Brain pericyte (primary cell): ENCODE measurements around the gene PSORS1C2.
"Not testable (repeated sequence)": the region's sequence is repeated elsewhere in the genome, so short reads cannot be mapped to it uniquely, and the experiment has no call there.

ENCODE experiments used
- DNase-seq: peaks from one replicate; pipeline ENCODE4 v3.0.0-alpha.2; 2012; ENCODE audit warnings: low read depth, low spot score

PSORS1C2 gene

DNA sequence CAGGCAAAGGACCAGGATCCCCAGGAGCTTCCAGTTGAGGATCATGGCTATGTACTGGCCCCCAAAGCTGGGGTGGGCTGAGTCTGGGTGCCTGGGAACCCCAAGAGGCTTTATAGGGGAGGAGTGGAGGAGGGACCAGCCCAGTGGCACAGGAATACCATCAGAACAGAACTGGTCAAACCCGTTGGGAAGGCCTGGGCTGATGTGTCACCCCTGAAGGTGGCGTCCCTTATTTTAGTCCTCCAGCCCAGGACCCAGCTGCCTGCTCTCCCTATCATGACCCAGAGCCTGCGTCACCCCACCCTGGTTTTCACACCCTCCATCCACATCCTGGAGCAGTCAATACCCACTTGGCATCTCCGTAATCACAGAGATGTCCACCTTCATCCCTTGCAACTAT is at the start of gene PSORS1C2:
Gene PSORS1C2, minus strand, starts transcription at position 85 of the 400 bp plus-strand sequence. Its CDS starts 40 bp downstream, at position 45.
- no peak for DNase-seq

- DNase-seq, result no peak
Measured at GRCh38 chr6:31187780-31188194, 48.9 kb upstream of the PSORS1C2 start.

DNA sequence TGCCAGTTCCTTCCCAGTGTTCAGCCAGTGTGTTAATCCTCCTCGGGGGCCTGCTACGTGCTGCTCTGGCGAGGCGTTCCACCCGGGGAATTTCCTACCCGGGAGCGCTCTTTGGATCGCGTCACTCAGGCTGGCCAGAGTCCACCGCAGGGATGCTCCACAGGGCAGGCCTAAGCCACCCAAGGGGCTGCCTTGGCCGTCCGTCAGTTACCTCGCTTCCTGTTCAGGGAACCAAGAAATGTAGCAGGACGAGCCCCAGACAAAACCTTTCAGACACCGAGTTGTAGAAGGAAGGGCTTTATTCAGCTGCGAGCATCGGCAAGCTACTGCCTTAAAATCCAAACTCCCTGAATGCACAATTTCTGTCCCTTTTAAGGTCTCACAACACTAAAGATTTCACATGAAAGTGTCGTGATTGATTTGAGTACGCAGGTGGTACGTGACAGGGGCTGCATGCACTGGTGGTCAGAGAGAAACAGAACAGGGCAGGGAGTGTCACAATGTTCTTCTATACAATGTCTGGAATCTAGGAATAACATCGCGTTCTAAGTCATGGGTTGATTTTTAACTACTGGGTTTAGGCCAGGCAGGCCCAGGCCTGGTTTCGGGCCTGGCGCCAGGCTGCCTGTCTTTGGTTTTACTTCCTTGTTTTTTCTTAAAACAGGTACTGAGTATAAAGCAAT is 47.3 kb upstream of the PSORS1C2 start:
- no peak for DNase-seq

DNA sequence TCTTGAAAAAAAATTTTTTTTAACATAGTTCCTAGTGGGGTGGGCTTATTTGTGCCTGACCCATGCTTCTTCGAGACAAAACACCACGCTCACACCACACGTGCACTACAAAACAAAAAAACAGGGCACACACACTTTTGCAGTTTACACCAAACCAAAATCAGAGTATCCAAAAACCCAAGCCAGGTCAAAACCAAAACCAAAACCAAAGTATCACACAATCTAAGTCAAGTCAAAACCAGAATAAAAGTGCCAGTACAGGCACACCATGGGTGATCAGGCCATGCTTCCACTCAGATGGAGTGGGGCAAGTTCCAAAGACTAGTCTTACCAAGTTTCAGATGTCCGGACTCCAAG is 46.8 kb upstream of the PSORS1C2 start:
- DNase-seq, result not testable (repeated sequence)

- DNase-seq, result not testable (repeated sequence)
Measured at GRCh38 chr6:31183859-31184258, 45.0 kb upstream of the PSORS1C2 start.

DNA sequence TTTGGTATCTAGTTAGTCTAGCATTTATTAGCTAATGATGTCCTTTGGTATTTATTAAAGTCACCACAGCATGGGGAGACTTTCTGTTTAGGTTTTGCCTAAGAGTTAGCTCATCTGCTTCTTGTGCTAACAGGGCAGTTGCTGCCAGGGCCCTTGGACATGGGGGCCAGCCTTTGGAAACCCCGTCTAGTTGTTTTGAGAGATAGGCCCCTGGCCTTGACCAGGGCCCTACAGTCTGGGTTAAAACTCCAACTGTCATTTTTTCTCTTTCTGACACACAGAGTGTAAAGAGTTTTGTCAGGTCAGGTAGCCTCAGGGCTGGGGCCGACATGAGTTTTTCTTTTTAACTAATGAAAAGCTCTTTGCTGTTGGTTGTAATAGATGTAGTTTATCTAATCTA is 44.4 kb upstream of the PSORS1C2 start:
- not testable (repeated sequence) for DNase-seq

- DNase-seq, result no peak
Measured at GRCh38 chr6:31180500-31180899, 41.6 kb upstream of the PSORS1C2 start.

DNA sequence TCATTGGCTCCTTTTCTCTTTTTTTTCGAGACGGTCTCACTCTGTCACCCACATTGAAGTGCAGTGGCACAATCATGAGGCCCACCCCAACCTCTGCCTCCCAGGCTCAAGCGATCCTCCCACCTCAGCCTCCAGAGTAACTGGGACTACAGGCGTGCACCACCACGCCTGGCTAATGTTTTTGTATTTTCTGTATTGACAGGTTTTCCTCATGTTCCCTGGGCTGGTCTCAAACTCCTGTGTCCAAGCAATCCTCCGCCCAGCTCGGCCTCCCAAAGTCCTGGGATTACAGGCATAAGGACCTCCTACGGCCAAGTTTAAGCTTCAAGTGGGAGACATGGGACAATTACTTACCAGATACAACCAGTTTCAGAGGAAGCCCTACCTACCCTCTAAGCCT is 41.0 kb upstream of the PSORS1C2 start:
- no peak for DNase-seq

GRCh38 chr6:31179042-31179386 is 40.1 kb upstream of the PSORS1C2 start:
- no peak for DNase-seq

DNA sequence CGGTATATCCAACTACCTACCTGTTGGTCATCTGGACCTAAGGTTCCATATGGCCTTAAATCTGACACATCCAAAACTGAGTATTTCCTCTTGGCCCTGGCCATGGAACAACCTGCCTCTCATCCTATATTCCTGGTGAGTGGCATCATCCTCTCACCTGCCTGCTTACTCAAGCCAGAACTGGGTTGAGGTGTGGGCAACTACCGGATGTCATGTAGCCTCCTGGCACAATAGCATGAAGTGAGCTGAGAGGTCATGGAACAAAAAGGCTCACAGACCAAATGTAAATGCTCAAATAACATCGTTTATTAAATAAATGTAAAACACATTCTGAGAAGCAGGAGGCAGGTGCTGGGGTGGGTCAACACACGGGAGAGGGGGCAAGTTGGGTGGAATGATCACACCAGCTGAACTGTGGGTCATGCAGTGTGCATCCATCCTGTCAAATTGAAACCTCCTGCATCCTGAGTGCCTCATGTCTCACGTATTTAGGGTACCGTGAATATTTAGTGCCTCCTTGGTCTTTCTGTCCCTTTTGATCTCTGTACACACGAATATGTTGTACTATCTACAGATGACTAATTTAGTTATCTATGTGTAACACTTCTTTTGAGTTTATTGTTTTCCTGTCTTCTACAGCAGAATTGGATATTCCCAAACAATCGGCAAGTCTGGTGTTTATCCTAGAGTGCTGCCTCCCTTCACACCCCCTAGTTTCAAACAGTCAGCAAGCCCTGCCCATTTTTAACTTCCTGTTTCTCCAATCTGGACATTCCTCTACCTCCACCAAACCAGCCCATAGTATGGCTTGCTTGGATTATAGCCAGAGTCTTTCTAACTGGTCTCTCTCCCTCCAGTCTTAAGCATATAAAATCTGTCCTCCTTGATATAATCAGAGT is 39.5 kb upstream of the PSORS1C2 start:
- DNase-seq, result no peak

DNA sequence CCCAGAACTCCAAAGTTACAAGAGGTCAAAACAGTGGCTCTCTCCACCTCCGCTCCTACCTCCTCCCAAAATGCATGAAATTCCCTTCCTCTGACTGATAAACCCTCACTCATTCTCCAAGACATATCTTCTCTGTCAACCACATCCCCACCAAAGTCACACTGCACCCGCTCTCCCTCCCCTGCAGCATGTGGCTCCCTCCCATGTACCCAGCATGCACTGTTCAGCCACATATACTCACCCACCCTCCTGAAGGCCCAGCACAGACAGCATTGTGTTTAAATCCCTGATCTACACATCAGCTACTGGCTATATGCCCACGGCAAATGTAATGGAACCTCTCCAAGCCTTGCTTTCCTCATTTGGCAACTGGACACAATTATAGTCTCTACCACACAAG is 37.1 kb upstream of the PSORS1C2 start:
- no peak for DNase-seq

DNA sequence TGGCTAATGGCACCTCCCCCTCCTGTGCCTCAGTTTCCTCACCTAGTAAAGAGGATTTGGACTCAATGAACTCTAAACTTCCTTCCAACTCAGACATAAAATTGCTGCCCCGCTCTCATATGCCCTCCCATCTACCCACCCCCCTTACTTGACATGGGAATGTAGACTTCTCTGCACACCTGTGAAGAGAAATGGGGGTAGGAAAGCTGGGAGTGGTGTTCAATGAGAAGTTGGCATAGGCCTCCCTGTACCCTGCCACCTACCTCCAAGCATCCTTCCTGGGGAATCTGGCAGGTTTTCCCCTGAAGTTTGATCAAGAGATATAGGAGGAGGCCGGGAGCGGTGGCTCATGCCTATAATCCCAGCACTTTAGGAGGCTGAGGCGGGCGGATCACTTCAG is 35.5 kb upstream of the PSORS1C2 start:
- DNase-seq, result no peak

DNA sequence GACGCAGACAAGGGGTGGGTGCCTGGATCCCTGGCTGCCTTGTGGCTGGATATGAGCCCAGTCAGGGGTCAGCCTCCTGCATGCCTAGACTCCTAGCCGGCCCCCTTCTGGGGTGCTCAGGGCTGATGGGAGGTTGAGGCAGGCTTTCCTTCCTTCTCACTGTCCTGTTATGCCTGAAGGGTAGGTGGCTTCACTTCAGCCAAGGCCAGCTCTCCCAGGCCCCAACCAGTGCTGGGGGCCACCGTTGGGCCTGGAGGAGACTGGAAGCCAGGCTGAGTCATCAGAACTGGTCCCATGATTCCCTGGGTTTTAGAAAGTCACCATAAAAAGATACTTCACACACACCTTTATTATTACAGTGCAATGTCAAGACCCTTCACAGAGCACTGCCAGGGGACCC is 34.5 kb upstream of the PSORS1C2 start:
- no peak for DNase-seq

DNA sequence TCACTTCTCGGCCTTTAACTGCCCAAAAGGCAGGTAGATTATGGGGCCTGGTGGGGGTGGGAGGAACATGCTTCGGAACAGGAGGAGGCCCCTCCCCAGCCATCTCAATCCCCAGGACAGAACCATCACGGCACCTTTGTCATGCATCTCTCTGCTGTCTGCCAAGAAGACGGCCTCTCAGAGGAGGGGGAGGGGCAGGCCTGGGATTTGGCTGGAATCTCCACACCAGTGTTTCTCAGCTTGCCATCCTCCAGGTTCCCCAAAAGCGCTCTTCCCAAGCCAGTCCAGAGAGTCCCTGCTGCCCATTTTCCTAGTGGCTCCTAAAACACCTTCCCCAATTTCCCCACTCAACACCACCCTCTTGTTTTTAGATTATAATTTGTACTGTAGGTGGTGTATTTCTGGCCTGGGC is 34.1 kb upstream of the PSORS1C2 start:
- DNase-seq, result no peak

DNA sequence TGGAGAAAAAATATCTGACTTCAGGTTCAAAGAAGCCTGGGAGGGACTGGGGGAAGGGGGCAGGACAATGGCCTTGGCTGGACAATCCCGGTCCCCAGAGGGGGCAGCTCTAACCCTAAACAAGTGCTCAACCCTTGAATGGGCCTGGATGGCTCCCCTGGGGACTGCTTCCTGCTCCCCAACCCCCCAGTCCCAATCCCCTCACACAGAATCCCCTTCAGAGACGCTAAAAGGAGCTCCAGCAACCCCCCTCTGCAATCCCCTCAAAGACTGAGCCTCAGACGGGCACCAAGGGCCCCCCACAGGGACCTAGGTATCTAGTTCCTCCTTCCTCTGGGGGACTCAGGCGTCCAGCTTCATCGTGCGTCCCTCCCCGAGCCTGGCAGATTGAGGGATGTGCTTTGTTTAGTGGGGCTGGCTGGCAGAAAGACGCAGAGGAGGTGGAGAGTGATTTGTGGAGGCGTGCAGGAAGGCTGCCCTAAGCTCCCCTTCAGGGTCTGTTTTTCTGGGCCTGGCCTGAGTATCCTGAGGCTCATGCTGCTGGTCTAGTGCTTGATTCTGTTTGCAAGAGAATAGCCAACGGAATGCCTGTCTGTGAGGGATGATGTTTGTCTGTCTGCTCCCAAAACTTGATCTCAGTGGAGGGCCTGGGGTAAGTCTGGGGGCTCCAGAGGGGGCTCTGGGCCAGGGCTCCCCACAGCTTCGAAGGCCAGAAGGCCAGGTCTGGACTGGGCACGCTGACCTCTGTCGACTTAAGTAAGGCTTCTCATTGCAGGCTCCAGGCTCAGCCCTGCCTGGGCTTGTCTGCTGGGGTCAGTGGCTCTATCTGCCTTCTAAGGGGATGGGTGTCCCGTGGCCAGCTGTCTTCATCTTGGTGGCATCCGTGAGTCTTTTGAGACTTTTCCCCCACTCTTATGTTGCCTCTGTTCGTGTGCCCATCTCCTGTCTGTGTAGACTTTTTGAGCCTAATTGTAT is 33.4 kb upstream of the PSORS1C2 start:
- no peak for DNase-seq

- DNase-seq, result no peak
Measured at GRCh38 chr6:31170987-31171671, 32.3 kb upstream of the PSORS1C2 start.

DNA sequence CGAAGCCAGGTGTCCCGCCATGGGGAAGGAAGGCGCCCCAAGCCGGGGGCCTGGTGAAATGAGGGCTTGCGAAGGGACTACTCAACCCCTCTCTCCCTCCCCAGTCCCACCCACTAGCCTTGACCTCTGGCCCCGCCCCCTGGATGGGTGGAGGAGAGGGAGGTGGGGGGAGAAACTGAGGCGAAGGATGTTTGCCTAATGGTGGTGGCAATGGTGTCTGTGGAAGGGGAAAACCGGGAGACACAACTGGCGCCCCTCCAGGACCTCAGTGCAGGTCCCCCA is 31.7 kb upstream of the PSORS1C2 start, which contains the start of gene POU5F1:
Gene POU5F1, minus strand, starts transcription at position 83 of the 282 bp plus-strand sequence. Its CDS starts 62 bp downstream, at position 21.
- DNase-seq, result no peak

DNA sequence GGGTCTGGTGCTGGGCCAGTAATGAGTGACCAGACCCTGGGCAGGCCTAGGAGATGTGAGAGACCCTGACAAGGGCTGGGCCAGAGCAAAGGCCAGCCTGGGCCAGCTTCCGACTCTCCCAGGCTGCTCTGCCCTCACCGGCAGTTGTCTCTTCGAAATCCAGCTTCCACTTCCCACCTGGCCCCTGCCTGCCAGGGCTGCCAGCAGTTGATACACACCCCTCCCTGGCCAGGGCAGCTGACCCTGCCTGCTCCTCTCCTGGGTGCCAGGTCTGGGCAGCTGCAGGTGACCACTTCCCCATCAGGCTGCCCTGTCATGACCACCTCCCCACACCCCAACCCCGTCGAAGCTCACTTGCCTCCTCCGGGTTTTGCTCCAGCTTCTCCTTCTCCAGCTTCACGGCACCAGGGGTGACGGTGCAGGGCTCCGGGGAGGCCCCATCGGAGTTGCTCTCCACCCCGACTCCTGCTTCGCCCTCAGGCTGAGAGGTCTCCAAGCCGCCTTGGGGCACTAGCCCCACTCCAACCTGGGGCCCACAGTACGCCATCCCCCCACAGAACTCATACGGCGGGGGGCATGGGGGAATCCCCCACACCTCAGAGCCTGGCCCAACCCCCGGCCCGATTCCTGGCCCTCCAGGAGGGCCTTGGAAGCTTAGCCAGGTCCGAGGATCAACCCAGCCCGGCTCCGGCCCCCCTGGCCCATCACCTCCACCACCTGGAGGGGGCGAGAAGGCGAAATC is 31.2 kb upstream of the PSORS1C2 start:
- DNase-seq, result not testable (repeated sequence)

DNA sequence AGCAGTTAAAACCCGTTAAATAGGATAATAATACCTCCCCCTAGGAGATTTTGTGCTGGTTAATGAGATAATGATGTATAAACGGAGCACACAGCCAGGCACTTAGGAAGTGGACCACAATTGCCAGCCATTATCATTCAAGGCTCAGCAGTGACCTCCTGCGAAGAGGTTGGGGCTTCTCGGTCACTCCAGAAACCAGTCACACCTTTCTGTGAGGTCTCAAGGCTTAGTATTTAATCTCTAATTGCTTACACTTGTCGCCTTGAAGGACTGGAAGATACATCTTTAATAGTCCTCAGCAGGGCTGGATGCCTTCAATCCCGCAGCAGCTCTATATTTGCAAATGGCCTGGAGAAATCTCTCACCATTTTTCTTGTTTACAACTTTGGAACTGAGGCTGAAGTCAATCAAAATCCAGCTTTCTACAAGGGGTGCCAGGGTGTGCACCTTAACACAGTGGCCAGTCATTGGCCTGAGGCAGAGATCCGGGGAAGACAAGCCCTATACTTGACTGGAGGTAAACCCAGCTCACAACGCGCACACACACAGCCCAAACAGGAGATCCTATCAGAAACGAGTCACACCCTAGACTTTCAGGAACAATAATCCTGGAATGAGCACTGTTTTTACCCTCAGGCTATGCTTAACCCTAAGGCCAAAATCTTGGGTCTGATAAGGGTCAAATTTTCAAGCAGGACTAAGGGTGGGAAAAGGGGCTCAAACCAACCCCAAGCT is 30.4 kb upstream of the PSORS1C2 start:
- DNase-seq, result no peak

GRCh38 chr6:31168606-31169005 is 29.7 kb upstream of the PSORS1C2 start:
- no peak for DNase-seq
